GM18951 (cell line): ENCODE results near the gene INPP5A.

ENCODE experiments used
- POLR2A ChIP-seq: IDR thresholded peaks from 4 replicates; pipeline ENCODE4 v1.6.1; 2011; ENCODE audit warnings: mild to moderate bottlenecking; ENCODE audit not compliant: insufficient read length, insufficient read depth; ENCODE audit errors: extremely low read depth
- in situ Hi-C: fragments of 300-500 bp; cut with MboI; formaldehyde crosslinking; loops from one replicate; pipeline ENCODE4 v1.12.0; 2022; ENCODE audit warnings: low sequenced_read_pairs, mixed read lengths, inconsistent platforms; ENCODE audit not compliant: unreplicated experiment

INPP5A gene

DNA sequence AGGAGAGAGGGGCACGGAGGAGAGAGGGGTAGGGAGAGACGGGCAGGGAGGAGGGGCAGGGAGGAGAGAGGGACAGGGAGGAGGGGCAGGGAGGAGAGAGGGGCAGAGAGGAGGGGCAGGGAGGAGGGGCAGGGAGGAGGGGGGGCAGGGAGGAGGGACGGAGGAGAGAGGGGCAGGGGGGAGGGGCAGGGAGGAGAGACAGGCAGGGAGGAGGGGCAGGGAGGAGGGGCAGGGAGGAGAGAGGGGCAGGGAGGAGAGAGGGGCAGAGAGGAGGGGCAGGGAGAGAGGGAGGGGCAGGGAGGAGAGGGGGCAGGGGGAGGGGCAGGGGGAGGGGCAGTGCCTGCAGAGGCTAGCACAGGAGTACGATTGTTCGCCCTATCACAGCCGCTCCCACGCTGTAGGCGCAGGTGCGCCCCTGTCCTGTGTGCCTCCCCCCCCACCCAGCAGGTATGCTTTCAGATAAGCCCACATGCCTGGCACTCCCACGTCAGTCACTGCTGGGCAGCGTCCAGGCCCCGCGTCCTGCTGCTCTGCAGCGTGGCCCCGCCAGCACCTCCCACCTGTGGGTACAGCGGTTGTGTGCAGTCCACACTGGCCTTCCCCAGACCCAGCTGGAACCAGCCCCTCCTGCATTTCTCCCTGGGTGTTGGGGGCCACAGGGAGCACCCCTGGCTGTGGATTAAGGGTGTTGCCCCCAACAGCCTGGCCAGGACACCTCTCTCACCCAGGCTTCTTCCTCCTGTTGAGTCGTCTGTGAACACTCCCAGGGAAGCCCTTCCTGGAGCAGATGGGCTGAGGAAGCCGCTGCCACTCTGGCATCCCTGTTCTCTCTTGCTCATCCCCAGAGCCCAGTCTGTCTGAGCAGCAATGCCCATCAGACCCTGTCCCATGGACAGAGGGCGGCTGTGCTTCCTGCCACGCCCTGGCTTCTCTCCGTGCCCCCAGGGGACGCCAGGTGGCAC lies 237.6 kb downstream of the INPP5A start:
- TF ChIP-seq POLR2A = no peak
- in situ Hi-C loops = no loop called here

DNA sequence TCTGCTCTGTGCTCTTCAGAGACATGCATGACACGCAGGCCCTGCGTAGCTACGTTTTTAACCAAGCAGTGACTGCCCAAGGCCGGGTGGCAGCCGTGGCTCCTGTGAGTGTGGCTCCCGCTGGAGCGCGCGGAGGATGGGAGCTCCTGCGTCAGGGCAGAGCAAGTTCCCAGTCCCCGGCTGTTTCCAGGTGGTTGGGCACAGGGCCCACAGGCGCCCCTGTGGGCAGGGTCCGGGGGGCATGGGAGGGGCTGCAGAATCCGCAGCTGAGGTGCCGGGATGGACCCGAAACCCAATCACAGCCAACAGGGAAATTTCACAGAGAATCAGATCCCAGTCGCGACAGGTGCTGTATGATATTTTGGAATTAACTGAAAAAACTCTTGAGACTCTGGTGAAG lies 238.6 kb downstream of the INPP5A start:
- no peak for TF ChIP-seq POLR2A
- in situ Hi-C loops = no loop called here

DNA sequence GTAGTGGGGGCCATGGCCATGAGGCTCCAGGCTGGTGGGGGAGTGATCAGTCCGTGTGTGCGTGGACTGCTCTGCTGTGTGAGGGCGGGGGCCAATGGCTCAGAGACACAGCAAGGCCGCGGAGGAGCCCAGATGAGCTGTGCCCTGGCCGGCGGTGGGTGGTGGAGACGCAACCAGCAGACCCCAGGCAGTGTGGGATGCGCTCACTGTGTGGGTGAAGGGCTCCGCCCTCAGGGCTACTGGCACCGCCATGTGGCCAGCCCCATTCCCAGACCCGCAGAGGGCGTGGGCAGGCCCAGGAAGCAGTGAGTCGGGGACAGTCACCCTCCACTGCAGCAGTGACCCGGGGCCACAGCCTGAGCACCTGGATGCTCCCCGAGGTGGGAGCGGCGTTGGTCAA lies 239.2 kb downstream of the INPP5A start:
- TF ChIP-seq POLR2A = no peak
- in situ Hi-C loops = no loop called here

DNA sequence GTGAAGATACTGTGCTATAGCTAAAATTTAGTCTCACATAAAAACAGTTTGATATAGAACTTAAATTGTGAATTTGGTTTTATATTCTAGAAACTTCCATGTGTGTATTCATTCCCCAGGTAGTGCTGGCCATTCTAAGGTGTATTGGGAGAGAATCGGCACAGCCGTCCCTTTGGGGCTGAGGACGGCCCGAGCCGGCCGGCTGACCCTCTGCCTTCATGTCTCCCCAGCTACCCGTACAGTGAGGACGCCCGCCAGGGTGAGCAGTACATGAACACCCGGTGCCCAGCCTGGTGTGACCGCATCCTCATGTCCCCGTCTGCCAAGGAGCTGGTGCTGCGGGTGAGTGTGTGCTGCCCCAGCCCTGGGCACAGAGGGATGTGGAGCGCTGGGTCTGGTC lies 239.9 kb downstream of the INPP5A start:
- TF ChIP-seq POLR2A = no peak
- in situ Hi-C loops = no loop called here

DNA sequence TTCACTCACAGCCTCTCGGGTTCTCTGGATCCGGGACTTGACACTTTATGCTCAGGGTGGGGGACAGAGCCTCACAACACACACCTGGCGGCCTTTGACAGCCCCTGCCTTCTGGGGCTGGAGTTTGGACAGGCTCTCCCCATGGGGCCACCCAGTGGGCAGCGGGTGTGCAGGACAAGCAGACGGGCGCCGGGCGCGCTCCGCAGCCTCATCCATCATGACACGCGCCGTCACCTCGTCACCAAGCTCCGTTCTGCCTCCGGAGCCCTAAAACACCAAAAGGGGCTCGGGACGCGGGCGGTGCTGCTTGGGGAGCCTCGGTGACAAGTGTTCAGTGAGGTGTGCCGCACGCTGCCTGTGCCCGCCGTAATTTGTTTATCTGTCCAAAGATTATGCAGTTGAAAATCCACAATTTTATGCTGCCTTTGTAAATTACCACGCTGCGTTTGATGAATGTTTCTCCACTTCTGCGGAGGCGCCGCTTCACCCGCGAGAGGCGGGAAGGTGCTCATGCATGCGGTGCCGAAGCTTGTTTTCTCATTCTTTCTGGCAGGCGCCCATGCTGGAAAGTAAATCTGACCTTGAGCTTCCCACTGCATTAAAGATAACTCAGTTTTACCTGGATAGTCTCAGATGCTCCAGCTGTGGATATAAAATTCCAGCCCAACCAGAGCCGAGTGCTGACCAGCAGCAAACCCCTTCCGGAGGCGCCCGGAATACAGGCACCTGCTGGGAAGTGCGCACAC lies 242.1 kb downstream of the INPP5A start:
- TF ChIP-seq POLR2A = no peak
- in situ Hi-C loops = no loop called here

DNA sequence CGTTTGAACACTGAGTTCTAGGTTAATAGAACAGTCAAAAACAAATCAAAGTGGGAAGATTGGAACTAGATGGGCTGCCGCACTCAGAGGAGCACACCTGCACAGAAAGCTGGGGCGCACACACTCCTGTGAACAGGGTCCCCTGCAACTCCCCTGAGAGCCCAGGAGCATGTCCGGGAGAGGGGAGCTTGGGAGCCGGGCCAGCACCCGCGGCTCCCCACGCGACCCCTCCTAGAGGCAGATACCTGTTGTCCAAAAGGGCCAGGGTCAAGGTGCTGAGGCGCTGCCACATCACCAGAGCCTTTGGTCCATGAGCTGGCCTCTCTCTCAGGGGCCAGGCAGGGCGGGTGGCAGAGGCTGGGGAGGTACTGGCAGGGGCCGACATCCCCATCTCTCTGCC lies 242.8 kb downstream of the INPP5A start:
- in situ Hi-C loops = no loop called here
- no peak for TF ChIP-seq POLR2A

DNA sequence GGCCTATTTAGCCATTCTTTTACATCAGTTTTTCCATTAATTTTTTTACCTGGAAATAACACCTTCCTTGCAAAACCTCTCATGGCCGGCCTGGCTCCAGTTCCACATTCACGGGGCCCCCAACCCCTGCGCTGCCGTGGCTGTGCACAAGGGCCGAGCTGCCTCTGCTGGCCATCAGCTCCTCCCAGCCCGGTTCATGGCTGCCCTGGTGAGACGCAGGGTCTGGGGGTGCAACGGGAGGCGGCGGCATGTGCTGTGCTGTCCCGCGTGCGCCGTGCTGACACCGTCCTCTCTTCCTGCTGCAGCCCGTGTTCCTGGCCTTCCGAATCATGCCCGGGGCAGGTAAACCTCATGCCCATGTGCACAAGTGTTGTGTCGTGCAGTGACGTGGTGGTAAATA lies 244.0 kb downstream of the INPP5A start:
- in situ Hi-C loops = no loop called here
- TF ChIP-seq POLR2A = no peak

DNA sequence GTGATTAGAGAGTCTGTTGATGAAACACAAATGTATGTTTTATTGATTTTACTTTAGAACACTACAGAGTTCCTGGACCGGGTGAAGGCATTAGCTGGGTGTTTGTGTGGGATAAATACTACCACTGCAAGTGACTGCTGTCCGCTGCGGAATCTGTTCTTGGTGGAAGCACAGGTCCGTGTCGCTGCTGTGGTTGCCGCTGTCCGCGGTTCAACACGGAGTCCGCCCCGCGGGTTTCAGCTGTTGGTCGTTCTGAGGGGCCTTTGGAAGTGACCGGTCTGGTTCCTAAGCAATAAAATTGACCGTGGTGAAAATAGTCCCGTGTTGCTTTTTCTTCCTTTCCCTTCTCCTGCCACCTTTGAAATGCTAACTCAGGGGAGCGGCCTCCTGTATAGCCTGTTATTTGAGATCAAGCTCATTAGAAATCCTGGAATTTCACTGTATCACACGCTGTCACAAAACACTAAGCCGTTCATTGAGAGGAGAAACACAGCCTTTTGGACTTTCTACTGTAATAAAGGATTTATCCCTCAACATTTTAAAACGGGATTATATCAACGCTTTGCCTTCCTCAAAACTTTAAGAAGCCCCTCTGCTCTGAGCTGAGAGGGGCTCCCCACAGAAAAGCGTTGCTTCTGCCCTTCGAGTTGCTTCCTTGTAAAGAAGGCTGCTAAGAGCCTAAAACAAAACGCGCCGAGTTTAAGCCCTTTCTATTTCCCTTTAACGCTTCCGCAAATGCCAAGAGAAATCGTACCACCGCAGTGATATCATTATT lies 245.8 kb downstream of the INPP5A start:
- in situ Hi-C loops = no loop called here
- TF ChIP-seq POLR2A = no peak

DNA sequence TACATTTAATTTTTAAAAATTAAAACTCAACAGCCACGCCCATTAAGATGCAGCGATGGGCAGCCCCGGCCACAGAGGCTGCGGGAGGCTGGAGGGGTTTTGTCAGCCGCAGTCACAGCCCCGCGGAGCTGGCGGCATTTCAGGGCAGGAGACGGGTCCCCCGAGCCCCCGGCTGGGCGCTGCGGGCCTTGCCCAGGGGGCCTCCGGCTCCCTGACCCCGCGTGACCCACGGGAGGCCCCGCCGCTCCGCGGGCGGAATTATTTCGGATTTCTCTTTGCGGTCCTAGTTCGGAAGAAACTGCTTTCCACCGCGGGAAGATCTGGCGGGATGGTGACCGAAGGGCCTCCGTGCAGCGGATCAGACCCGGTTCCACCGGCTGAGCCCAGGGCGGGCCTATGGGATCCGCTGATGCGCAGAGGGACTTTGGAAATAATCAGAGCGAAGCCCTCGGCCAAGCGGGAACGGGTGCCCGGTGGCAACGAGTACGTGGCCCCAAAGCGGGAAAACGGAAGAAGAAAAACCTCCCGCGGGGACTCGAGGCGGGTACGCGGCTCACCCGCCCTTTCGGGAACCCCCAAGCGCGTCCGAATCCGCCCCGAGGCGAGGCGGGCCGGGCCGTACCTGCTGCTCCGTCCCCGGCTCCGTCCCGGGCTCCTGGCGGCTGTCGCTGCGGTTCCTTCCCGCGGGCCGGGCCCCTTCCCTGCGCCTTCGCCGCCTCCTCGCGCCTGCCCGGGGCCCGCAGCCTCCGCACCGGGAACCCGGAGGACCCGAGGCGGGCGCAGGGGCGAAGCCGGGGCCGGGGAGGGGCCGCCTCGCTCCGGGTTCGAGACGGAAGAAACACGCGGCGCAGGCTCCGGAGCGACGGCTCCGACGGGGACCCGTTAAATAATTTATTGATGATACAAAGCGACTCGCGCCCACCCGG lies 246.6 kb downstream of the INPP5A start:
- TF ChIP-seq POLR2A = no peak
- in situ Hi-C loops = no loop called here

DNA sequence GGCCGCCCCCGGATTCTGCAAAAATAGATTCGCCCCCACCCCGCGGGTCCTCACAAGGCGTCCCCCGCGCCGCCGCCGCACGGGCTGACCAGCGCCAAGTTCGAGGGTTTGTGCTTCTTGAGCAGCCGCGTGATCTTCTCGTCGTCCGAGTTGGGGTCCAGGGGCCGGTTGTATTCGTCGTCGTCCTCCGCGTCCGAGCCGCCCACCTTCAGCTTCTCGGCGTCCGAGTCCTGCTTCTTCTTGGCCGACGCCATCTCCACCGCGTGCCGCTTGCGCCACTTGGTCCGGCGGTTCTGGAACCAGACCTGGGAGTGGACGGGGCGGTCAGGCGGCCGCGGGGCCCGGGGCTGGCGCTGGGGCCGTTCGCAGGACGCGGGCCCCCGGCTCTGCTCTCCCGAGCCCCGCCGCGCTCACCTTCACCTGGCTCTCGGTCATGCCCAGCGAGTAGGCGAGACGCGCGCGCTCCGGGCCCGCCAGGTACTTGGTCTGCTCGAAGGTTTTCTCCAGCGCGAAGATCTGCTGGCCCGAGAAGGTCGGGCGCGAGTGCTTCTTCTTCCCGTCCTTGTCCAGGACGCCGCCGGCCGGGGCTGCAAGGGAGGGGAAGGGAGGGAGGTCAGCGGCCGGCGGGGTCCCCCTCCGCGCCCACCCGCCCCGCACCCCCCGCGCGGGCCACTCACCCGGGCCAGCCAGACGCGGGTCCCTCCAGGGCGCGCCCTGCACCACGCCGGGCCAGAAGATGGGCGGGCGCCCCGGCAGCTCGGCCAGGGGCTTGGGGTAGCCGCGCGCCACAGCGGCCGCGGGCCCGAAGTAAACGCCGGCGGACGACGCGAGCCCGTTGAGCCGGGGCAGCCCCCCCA lies 247.5 kb downstream of the INPP5A start:
- in situ Hi-C loops = no loop called here
- TF ChIP-seq POLR2A = no peak

DNA sequence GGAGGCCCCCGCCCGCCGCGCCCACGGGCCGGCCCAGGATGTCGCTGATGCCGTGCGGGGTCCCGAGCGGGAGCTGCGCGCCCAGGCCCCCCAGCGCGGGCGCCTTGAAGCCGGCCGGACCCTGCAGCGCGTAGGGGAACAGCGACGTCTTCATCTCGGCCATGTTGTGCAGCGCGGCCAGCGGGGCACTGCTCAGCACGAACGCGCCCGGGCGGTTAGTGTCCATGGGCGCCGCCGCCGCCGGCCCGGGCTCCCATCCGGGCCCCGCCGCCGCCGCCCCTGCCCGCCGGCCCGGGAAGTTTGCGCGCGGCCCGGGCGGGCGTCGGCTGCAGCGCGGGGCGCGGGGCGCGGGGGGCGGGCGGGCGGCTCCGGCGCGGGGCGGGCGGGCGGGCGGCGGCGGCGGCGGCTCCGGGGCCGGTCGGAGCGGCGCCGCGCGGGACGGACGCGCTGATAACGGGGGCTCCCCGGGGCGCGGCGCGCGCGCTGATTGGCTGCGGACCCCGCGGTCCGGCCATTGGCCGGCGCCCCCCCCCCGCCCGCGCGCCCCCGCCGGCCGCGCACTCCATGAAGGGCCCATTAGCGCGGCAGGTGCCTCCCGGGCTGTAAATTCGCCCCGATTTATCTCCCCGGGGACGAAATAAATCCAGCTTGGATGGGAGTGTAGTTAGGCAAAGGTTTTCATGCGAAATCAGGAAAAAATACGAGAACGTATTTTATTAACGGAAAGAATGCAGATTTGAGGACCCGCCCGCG lies 248.3 kb downstream of the INPP5A start, which contains the start of gene NKX6-2:
Gene NKX6-2, minus strand, starts transcription at position 425 of the 753 bp plus-strand sequence. Its CDS starts 199 bp downstream, at position 226.
- in situ Hi-C loops = no loop called here

More for the DNA sequence above, 248.3 kb downstream of the INPP5A start, which contains the start of gene NKX6-2:
- no peak for TF ChIP-seq POLR2A
